ENCODE results near the gene FICD. TPM values are rescaled to one million over a fixed set of nuclear protein-coding genes. Genes with fewer than 3 reads are reported as not detected.

FICD gene
- total and polyA plus RNA-seq, 9 of the 15 experiments (the other 6 are each of a cell fraction or from before 2014, with no cell fraction given), result 0.88 to 4.5 (median 1.9) TPM

DNA sequence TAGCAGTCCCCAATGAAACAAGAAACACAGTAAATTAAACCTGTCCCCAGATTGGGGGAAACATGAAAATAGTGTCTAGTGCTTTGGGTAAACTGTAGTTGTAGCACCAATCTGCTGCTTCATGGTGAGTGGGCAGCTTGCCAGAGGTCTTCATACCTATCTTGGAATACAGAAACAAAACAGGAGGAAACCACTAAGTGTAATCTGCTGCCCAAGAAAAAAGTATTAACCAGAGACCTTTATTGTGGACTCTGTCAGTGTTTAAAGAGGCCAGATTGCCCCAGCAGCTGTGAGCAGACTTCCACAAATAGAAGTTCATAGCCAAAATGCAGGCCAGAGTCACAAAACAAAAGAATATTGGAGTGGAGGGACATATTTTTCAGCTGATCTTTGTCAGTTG, 49.6 kb downstream of the FICD start (continued):
- no peak for TF ChIP-seq PPARD (CRISPR knock-in tag; IDR thresholded peaks at IDR 0.05)
- peak; percentile 48 for TF ChIP-seq SMAD1 (IDR thresholded peaks at IDR 0.05; ENCODE audit: low read depth, low read length, partially characterized antibody)
- TF ChIP-seq KLF6 (CRISPR knock-in tag; IDR thresholded peaks at IDR 0.05; ENCODE audit: borderline replicate concordance), result no peak
- TF ChIP-seq ZNF586 (CRISPR knock-in tag; conservative IDR thresholded peaks at IDR 0.05), result no peak
- TF ChIP-seq L3MBTL2 (IDR thresholded peaks at IDR 0.05), result no peak
- TF ChIP-seq MCM3 (IDR thresholded peaks at IDR 0.05), result no peak
- no peak for TF ChIP-seq WHSC1 (IDR thresholded peaks at IDR 0.05; ENCODE audit: low read length)
- TF ChIP-seq POLR2A (conservative IDR thresholded peaks at IDR 0.05), result no peak
- TF ChIP-seq CREB1 (IDR thresholded peaks at IDR 0.05), result no peak
- no peak for TF ChIP-seq CREB1 (CRISPR knock-in tag; IDR thresholded peaks at IDR 0.05)
- no peak for TF ChIP-seq ETV1 (tag; conservative IDR thresholded peaks at IDR 0.05; ENCODE audit: low read depth)
- TF ChIP-seq RUNX1 (IDR thresholded peaks at IDR 0.05; ENCODE audit: low read depth), result no peak
- TF ChIP-seq FOXJ2 (tag; IDR thresholded peaks at IDR 0.05), result no peak
- TF ChIP-seq, protein P1, sequence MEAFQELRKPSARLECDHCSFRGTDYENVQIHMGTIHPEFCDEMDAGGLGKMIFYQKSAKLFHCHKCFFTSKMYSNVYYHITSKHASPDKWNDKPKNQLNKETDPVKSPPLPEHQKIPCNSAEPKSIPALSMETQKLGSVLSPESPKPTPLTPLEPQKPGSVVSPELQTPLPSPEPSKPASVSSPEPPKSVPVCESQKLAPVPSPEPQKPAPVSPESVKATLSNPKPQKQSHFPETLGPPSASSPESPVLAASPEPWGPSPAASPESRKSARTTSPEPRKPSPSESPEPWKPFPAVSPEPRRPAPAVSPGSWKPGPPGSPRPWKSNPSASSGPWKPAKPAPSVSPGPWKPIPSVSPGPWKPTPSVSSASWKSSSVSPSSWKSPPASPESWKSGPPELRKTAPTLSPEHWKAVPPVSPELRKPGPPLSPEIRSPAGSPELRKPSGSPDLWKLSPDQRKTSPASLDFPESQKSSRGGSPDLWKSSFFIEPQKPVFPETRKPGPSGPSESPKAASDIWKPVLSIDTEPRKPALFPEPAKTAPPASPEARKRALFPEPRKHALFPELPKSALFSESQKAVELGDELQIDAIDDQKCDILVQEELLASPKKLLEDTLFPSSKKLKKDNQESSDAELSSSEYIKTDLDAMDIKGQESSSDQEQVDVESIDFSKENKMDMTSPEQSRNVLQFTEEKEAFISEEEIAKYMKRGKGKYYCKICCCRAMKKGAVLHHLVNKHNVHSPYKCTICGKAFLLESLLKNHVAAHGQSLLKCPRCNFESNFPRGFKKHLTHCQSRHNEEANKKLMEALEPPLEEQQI (IDR thresholded peaks at IDR 0.05), result no peak
- no peak for TF ChIP-seq XRCC4 (IDR thresholded peaks at IDR 0.05; ENCODE audit: extremely low read depth, insufficient read depth, insufficient read length)
- TF ChIP-seq, protein P2, sequence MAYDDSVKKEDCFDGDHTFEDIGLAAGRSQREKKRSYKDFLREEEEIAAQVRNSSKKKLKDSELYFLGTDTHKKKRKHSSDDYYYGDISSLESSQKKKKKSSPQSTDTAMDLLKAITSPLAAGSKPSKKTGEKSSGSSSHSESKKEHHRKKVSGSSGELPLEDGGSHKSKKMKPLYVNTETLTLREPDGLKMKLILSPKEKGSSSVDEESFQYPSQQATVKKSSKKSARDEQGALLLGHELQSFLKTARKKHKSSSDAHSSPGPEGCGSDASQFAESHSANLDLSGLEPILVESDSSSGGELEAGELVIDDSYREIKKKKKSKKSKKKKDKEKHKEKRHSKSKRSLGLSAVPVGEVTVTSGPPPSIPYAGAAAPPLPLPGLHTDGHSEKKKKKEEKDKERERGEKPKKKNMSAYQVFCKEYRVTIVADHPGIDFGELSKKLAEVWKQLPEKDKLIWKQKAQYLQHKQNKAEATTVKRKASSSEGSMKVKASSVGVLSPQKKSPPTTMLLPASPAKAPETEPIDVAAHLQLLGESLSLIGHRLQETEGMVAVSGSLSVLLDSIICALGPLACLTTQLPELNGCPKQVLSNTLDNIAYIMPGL (CRISPR knock-in tag; IDR thresholded peaks at IDR 0.05), result no peak
- TF ChIP-seq, protein P3, sequence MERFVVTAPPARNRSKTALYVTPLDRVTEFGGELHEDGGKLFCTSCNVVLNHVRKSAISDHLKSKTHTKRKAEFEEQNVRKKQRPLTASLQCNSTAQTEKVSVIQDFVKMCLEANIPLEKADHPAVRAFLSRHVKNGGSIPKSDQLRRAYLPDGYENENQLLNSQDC (CRISPR knock-in tag; IDR thresholded peaks at IDR 0.05), result no peak
- no peak for TF ChIP-seq NUFIP1 (IDR thresholded peaks at IDR 0.05; ENCODE audit: partially characterized antibody)
- no peak for TF ChIP-seq E2F3 (CRISPR knock-in tag; IDR thresholded peaks at IDR 0.05)
- no peak for TF ChIP-seq ZNF699 (CRISPR knock-in tag; IDR thresholded peaks at IDR 0.05; ENCODE audit: insufficient replicate concordance)
- TF ChIP-seq NONO (IDR thresholded peaks at IDR 0.05; ENCODE audit: low read depth in 2 of 2, low read length in 1 of 2), result no peak
- no peak for TF ChIP-seq HNRNPK (IDR thresholded peaks at IDR 0.05; ENCODE audit: low read depth, low read length, poor library complexity, severe bottlenecking)
- TF ChIP-seq ZNF274 (IDR thresholded peaks at IDR 0.05; ENCODE audit: borderline replicate concordance, low read depth, low read length), result no peak
- TF ChIP-seq, protein P4, sequence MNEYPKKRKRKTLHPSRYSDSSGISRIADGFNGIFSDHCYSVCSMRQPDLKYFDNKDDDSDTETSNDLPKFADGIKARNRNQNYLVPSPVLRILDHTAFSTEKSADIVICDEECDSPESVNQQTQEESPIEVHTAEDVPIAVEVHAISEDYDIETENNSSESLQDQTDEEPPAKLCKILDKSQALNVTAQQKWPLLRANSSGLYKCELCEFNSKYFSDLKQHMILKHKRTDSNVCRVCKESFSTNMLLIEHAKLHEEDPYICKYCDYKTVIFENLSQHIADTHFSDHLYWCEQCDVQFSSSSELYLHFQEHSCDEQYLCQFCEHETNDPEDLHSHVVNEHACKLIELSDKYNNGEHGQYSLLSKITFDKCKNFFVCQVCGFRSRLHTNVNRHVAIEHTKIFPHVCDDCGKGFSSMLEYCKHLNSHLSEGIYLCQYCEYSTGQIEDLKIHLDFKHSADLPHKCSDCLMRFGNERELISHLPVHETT (CRISPR knock-in tag; conservative IDR thresholded peaks at IDR 0.05 in 1 of 2, IDR thresholded peaks at IDR 0.05 in 1 of 2), result no peak

All from K562 (cell line).